K562 (cell line): ENCODE results near the gene EMID1. TPM values are rescaled to one million over a fixed set of nuclear protein-coding genes. Genes with fewer than 3 reads are reported as not detected.
A peak's percentile ranks its signal among the peaks of the same experiment; 100 is the strongest.

Source experiments
- ARID1B ChIP-seq: fragments of 450-650 bp; IDR thresholded peaks from 2 replicates; pipeline ENCODE4 v1.6.1; 2016; ENCODE audit warnings: antibody characterized with exemption, mild to moderate bottlenecking, inconsistent platforms
- BRCA1 ChIP-seq, 2 experiments: fragments of 450-650 bp in 1 of 2; sonication (generic) in 1 of 2; formaldehyde crosslinking in 1 of 2; IDR thresholded peaks; 2 replicates each; pipeline versions ENCODE4 v1.5.0 to v1.6.1; 2017 to 2020; ENCODE audit warnings: mild to moderate bottlenecking in 1 of 2, missing genetic modification reagents in 1 of 2
- FIP1L1 ChIP-seq: fragments of 200-400 bp; formaldehyde crosslinking; IDR thresholded peaks from 2 replicates; pipeline ENCODE4 v1.6.1; 2018; ENCODE audit warnings: mild to moderate bottlenecking, low read depth, low read length; ENCODE audit not compliant: poor library complexity, severe bottlenecking
- HMBOX1 ChIP-seq: sonication (generic); IDR thresholded peaks from 2 replicates; pipeline ENCODE4 v1.6.1; 2016
- HNRNPUL1 ChIP-seq: fragments of 200-400 bp; formaldehyde crosslinking; IDR thresholded peaks from 2 replicates; pipeline ENCODE4 v1.6.1; 2017; ENCODE audit warnings: low read length
- HOMEZ ChIP-seq: fragments of 250-450 bp; sonication (Bioruptor Pico); IDR thresholded peaks from 2 replicates; pipeline ENCODE4 v1.4.0; 2020; ENCODE audit warnings: mild to moderate bottlenecking, moderate library complexity
- ID3 ChIP-seq, 2 experiments: fragments of 250-450 bp in 1 of 2; fragments of 450-650 bp in 1 of 2; sonication (Bioruptor Pico) in 1 of 2; IDR thresholded peaks; 2 replicates each; pipeline versions ENCODE4 v1.6.1 to v1.8.0; 2016 to 2021; ENCODE audit warnings: mild to moderate bottlenecking in 2 of 2, moderate library complexity in 2 of 2, missing compliant biosample characterization in 1 of 2, missing genetic modification characterization in 1 of 2
- KAT7 ChIP-seq: sonication (generic); formaldehyde crosslinking; IDR thresholded peaks from 2 replicates; pipeline ENCODE4 v1.8.0; 2022; ENCODE audit warnings: missing genetic modification reagents, mild to moderate bottlenecking, borderline replicate concordance
- KLF10 ChIP-seq: fragments of 250-450 bp; sonication (Bioruptor Pico); IDR thresholded peaks from 2 replicates; pipeline ENCODE4 v1.6.1; 2021; ENCODE audit warnings: matching md5 sums
- MCM3 ChIP-seq: fragments of 450-650 bp; IDR thresholded peaks from 2 replicates; pipeline ENCODE4 v1.6.1; 2016
- NCOA2 ChIP-seq, 2 experiments: fragments of 450-650 bp; IDR thresholded peaks; 2 replicates each; pipeline ENCODE4 v1.6.1; 2018; ENCODE audit warnings: mild to moderate bottlenecking in 2 of 2, moderate library complexity in 1 of 2; ENCODE audit not compliant: partially characterized antibody in 2 of 2
- NUFIP1 ChIP-seq: fragments of 450-650 bp; IDR thresholded peaks from 2 replicates; pipeline ENCODE4 v1.6.1; 2018; ENCODE audit not compliant: partially characterized antibody
- PHF21A ChIP-seq: fragments of 450-650 bp; IDR thresholded peaks from 2 replicates; pipeline ENCODE4 v1.6.1; 2017; ENCODE audit warnings: low read depth, borderline replicate concordance
- PHF8 ChIP-seq: fragments of 200-600 bp; sonication (generic); IDR thresholded peaks from 2 replicates; pipeline ENCODE4 v1.6.1; 2012; ENCODE audit warnings: mixed run types, mild to moderate bottlenecking, inconsistent platforms, low read length, moderate library complexity, borderline replicate concordance
- RUNX1 ChIP-seq: sonication (generic); IDR thresholded peaks from 2 replicates; pipeline ENCODE4 v1.6.1; 2016; ENCODE audit warnings: antibody characterized with exemption, low read depth
- SIX5 ChIP-seq, 2 experiments: IDR thresholded peaks; 2 replicates each; pipeline ENCODE4 v1.6.1; 2011; ENCODE audit warnings: low read length in 2 of 2, borderline replicate concordance in 1 of 2, low read depth in 1 of 2, mild to moderate bottlenecking in 1 of 2, moderate library complexity in 1 of 2; ENCODE audit not compliant: insufficient read depth in 1 of 2
- SMARCB1 ChIP-seq: IDR thresholded peaks from 2 replicates; pipeline ENCODE4 v1.6.1; 2011; ENCODE audit warnings: improper control_type of control experiment, low read depth; ENCODE audit not compliant: insufficient read length
- SMARCC2 ChIP-seq: fragments of 450-650 bp; IDR thresholded peaks from 2 replicates; pipeline ENCODE4 v1.6.1; 2017; ENCODE audit warnings: antibody characterized with exemption, moderate library complexity, mild to moderate bottlenecking, low read depth
- ZBTB8A ChIP-seq: fragments of 450-650 bp; IDR thresholded peaks from 2 replicates; pipeline ENCODE4 v1.6.1; 2018; ENCODE audit warnings: mild to moderate bottlenecking, moderate library complexity; ENCODE audit not compliant: partially characterized antibody
- ZFP36 ChIP-seq: fragments of 150-350 bp; IDR thresholded peaks from 2 replicates; pipeline ENCODE4 v1.6.1; 2018; ENCODE audit warnings: low read length, low read depth; ENCODE audit not compliant: partially characterized antibody
- ZFPM2 ChIP-seq: fragments of 250-450 bp; sonication (Bioruptor Pico); IDR thresholded peaks from 2 replicates; pipeline ENCODE4 v1.5.1; 2022; ENCODE audit warnings: mild to moderate bottlenecking
- ZNF197 ChIP-seq: fragments of 200-800 bp; sonication (Bioruptor generic); IDR thresholded peaks from 2 replicates; pipeline ENCODE4 v1.6.1; 2016; ENCODE audit warnings: low read depth, missing genetic modification characterization, missing compliant biosample characterization
- ZNF253 ChIP-seq: fragments of 250-450 bp; sonication (Bioruptor Pico); conservative IDR thresholded peaks from 2 replicates; pipeline ENCODE4 v1.6.1; 2021; ENCODE audit warnings: mild to moderate bottlenecking
- ZNF384 ChIP-seq: IDR thresholded peaks from 2 replicates; pipeline ENCODE4 v1.6.1; 2012; ENCODE audit warnings: low read depth, low read length, improper control_type of control experiment
- ZNF696 ChIP-seq: fragments of 250-450 bp; sonication (Bioruptor Pico); conservative IDR thresholded peaks from 2 replicates; pipeline ENCODE4 v1.4.0; 2020; ENCODE audit warnings: mild to moderate bottlenecking, moderate library complexity
- ZNF75A ChIP-seq: fragments of 450-650 bp; formaldehyde crosslinking; IDR thresholded peaks from 2 replicates; pipeline ENCODE4 v1.4.0; 2020; ENCODE audit warnings: mild to moderate bottlenecking
- ZNF778 ChIP-seq: fragments of 450-650 bp; formaldehyde crosslinking; IDR thresholded peaks from 2 replicates; pipeline ENCODE4 v1.4.0; 2020; ENCODE audit warnings: mild to moderate bottlenecking, moderate library complexity
- ZNF785 ChIP-seq: fragments of 250-450 bp; sonication (Bioruptor Pico); IDR thresholded peaks from 2 replicates; pipeline ENCODE4 v1.4.0; 2020; ENCODE audit warnings: mild to moderate bottlenecking
- polyA plus RNA-seq, 8 experiments: library from polyadenylated mRNA; depleted of rRNA in 4 of 8; stranded (reverse) in 5 of 8; unstranded in 3 of 8; fragments of >200 nt; fragmentation: Nextera tagmentation in 2 of 8; fragmentation: Illumina TruSeq in 1 of 8; extraction: Ambion mirVana in 2 of 8; extraction: Trizol in 1 of 8; gene quantifications; 2 replicates each; pipeline versions ENCODE4 v1.2.1 to v1.2.3, GENCODE V29; 2011 to 2014; ENCODE audit warnings: inconsistent platforms in 1 of 8, missing spikeins in 1 of 8
- total RNA-seq, 7 experiments: library from RNA; depleted of rRNA in 6 of 7; stranded (reverse); fragments of >200 nt in 6 of 7; fragmentation: Illumina TruSeq in 2 of 7; extraction: Trizol in 2 of 7; gene quantifications; 2 replicates each; pipeline versions ENCODE4 v1.2.1 to v1.2.3, GENCODE V29; 2011 to 2021; ENCODE audit warnings: low replicate concordance in 1 of 7

EMID1 gene
- total and polyA plus RNA-seq, 9 of the 15 experiments (the other 6 are each of a cell fraction or from before 2014, with no cell fraction given) = 0.15 to 7.2 (median 2.7) TPM

GRCh38 chr22:29268511-29269229 lies 63.0 kb downstream of the EMID1 start (continued):
- no peak for TF ChIP-seq ZNF785 (CRISPR knock-in tag)
- peak; percentile 63 for TF ChIP-seq FIP1L1
- no peak for TF ChIP-seq ID3 (CRISPR knock-in tag; IDR thresholded peaks at IDR 0.05)
- no peak for TF ChIP-seq ID3 (tag; IDR thresholded peaks at IDR 0.05)
- TF ChIP-seq KLF10 (CRISPR knock-in tag) = no peak
- TF ChIP-seq HNRNPUL1 = no peak
- TF ChIP-seq ARID1B = no peak
- TF ChIP-seq ZNF384 = no peak
- TF ChIP-seq ZNF75A = no peak
- TF ChIP-seq PHF8 = no peak; the same call in 1 of the 2 replicates
- TF ChIP-seq ZNF696 = no peak
- no peak for TF ChIP-seq ZFP36
- no peak for TF ChIP-seq ZNF253
- TF ChIP-seq NCOA2 (IDR thresholded peaks at IDR 0.05; ENCODE audit: partially characterized antibody in 2 of 2) = no peak
- TF ChIP-seq NUFIP1 = no peak
- no peak for TF ChIP-seq RUNX1
- TF ChIP-seq ZBTB8A = no peak
- TF ChIP-seq ZNF778 (CRISPR knock-in tag) = no peak
- TF ChIP-seq HOMEZ (CRISPR knock-in tag) = no peak
- TF ChIP-seq ZNF197 (CRISPR knock-in tag) = no peak
- no peak for TF ChIP-seq MCM3
- no peak for TF ChIP-seq SIX5 (IDR thresholded peaks at IDR 0.05; ENCODE audit: borderline replicate concordance in 1 of 2, insufficient read depth in 1 of 2, low read depth in 1 of 2, low read length in 2 of 2)
- TF ChIP-seq ZFPM2 (CRISPR knock-in tag) = no peak
- TF ChIP-seq SMARCC2 = no peak
- no peak for TF ChIP-seq HMBOX1
- no peak for TF ChIP-seq KAT7
- no peak for TF ChIP-seq PHF21A
- no peak for TF ChIP-seq SMARCB1
- TF ChIP-seq BRCA1 (IDR thresholded peaks at IDR 0.05) = no peak
- no peak for TF ChIP-seq BRCA1 (CRISPR knock-in tag; IDR thresholded peaks at IDR 0.05)
